K562 (cell line): Measurements from ENCODE around the gene GPS2. TPM values are rescaled to one million over a fixed set of nuclear protein-coding genes. Genes with fewer than 3 reads are reported as not detected.

Source experiments
- HNRNPUL1 ChIP-seq: fragments of 200-400 bp; formaldehyde crosslinking; IDR thresholded peaks from 2 replicates; pipeline ENCODE4 v1.6.1; 2017; ENCODE audit warnings: low read length
- NFE2L1 ChIP-seq: fragments of 450-650 bp; IDR thresholded peaks from 2 replicates; pipeline ENCODE4 v1.6.1; 2016; ENCODE audit warnings: missing genetic modification characterization, low read depth, mild to moderate bottlenecking, missing compliant biosample characterization, moderate library complexity, borderline replicate concordance
- NFIX ChIP-seq: fragments of 250-450 bp; sonication (Bioruptor Pico); IDR thresholded peaks from 2 replicates; pipeline ENCODE4 v1.4.0; 2020; ENCODE audit warnings: low read depth, mild to moderate bottlenecking, moderate library complexity
- RBFOX2 ChIP-seq: fragments of 200-400 bp; formaldehyde crosslinking; IDR thresholded peaks from 2 replicates; pipeline ENCODE4 v1.6.1; 2017; ENCODE audit warnings: low read depth, mild to moderate bottlenecking, low read length, moderate library complexity
- SIN3A ChIP-seq, 2 experiments: fragments of 150-350 bp in 1 of 2; IDR thresholded peaks; 2 replicates each; pipeline ENCODE4 v1.6.1; 2011 to 2016; ENCODE audit warnings: borderline replicate concordance in 2 of 2, low read depth in 2 of 2, low read length in 2 of 2, mild to moderate bottlenecking in 2 of 2, moderate library complexity in 2 of 2; ENCODE audit not compliant: control insufficient read depth in 1 of 2
- TAF1 ChIP-seq: IDR thresholded peaks from 2 replicates; pipeline ENCODE4 v1.6.1; 2011; ENCODE audit warnings: mild to moderate bottlenecking, low read length, moderate library complexity; ENCODE audit not compliant: insufficient read depth, control insufficient read depth, severe bottlenecking; ENCODE audit errors: extremely low read depth
- polyA plus RNA-seq, 8 experiments: library from polyadenylated mRNA; depleted of rRNA in 4 of 8; stranded (reverse) in 5 of 8; unstranded in 3 of 8; fragments of >200 nt; fragmentation: Nextera tagmentation in 2 of 8; fragmentation: Illumina TruSeq in 1 of 8; extraction: Ambion mirVana in 2 of 8; extraction: Trizol in 1 of 8; gene quantifications; 2 replicates each; pipeline versions ENCODE4 v1.2.1 to v1.2.3, GENCODE V29; 2011 to 2014; ENCODE audit warnings: inconsistent platforms in 1 of 8, missing spikeins in 1 of 8
- total RNA-seq, 7 experiments: library from RNA; depleted of rRNA in 6 of 7; stranded (reverse); fragments of >200 nt in 6 of 7; fragmentation: Illumina TruSeq in 2 of 7; extraction: Trizol in 2 of 7; gene quantifications; 2 replicates each; pipeline versions ENCODE4 v1.2.1 to v1.2.3, GENCODE V29; 2011 to 2021; ENCODE audit warnings: low replicate concordance in 1 of 7
- TF ChIP-seq, protein P1 (sequence below): sonication (generic); formaldehyde crosslinking; IDR thresholded peaks from 2 replicates; pipeline ENCODE4 v1.8.0; 2022; ENCODE audit warnings: mild to moderate bottlenecking, missing genetic modification reagents
- TF ChIP-seq, protein P2 (sequence below): fragments of 450-650 bp; IDR thresholded peaks from 2 replicates; pipeline ENCODE4 v1.6.1; 2016; ENCODE audit warnings: borderline replicate concordance

GPS2 gene
- total and polyA plus RNA-seq, 9 of the 15 experiments (the other 6 are each of a cell fraction or from before 2014, with no cell fraction given), result 18.3 to 75.7 (median 37.0) TPM

DNA sequence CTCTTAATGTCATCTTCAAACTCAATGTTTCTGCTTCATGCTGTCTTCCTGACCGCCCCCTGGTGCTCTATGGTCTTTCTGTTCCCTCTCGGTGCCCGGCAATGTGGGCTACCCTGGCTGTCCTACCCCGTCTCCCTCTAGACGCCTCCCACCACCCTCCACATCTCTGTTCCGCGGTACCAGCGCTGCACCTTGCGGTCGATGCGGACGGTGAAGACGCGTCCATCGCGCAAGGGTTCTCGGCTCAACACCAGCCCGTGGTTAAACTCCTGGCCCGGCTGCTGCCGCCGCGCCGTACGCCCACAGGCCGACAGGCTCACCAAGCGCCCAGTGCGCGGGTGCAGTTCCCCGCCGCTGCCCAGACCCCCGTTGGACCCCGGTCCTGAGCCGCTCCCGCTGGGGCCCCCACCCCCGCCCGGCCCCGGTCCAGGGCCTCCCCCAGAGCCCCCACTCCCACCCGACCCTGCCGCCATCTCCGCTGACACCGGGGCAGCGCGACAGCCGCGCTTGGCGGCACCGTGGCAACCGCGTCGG is 13.7 kb upstream of the GPS2 start, which contains the start of gene NEURL4 (continued):
- TF ChIP-seq, protein P1, sequence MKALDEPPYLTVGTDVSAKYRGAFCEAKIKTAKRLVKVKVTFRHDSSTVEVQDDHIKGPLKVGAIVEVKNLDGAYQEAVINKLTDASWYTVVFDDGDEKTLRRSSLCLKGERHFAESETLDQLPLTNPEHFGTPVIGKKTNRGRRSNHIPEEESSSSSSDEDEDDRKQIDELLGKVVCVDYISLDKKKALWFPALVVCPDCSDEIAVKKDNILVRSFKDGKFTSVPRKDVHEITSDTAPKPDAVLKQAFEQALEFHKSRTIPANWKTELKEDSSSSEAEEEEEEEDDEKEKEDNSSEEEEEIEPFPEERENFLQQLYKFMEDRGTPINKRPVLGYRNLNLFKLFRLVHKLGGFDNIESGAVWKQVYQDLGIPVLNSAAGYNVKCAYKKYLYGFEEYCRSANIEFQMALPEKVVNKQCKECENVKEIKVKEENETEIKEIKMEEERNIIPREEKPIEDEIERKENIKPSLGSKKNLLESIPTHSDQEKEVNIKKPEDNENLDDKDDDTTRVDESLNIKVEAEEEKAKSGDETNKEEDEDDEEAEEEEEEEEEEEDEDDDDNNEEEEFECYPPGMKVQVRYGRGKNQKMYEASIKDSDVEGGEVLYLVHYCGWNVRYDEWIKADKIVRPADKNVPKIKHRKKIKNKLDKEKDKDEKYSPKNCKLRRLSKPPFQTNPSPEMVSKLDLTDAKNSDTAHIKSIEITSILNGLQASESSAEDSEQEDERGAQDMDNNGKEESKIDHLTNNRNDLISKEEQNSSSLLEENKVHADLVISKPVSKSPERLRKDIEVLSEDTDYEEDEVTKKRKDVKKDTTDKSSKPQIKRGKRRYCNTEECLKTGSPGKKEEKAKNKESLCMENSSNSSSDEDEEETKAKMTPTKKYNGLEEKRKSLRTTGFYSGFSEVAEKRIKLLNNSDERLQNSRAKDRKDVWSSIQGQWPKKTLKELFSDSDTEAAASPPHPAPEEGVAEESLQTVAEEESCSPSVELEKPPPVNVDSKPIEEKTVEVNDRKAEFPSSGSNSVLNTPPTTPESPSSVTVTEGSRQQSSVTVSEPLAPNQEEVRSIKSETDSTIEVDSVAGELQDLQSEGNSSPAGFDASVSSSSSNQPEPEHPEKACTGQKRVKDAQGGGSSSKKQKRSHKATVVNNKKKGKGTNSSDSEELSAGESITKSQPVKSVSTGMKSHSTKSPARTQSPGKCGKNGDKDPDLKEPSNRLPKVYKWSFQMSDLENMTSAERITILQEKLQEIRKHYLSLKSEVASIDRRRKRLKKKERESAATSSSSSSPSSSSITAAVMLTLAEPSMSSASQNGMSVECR (CRISPR knock-in tag), result peak; percentile 56; the same call in 1 of the 2 replicates
- TF ChIP-seq RBFOX2 (0 out of 2 replicates have a peak, but pooled peaks have one; percentile 47), TAF1 (peak; percentile 25), NFIX (no peak), NFE2L1 (no peak), SIN3A (IDR thresholded peaks at IDR 0.05; ENCODE audit: borderline replicate concordance in 2 of 2, control insufficient read depth in 1 of 2, low read depth in 2 of 2, low read length in 2 of 2) (peak in 1 of 2 experiments; percentile 12; a peak in 1 of 4 replicates), HNRNPUL1 (no peak)
- TF ChIP-seq, protein P2, sequence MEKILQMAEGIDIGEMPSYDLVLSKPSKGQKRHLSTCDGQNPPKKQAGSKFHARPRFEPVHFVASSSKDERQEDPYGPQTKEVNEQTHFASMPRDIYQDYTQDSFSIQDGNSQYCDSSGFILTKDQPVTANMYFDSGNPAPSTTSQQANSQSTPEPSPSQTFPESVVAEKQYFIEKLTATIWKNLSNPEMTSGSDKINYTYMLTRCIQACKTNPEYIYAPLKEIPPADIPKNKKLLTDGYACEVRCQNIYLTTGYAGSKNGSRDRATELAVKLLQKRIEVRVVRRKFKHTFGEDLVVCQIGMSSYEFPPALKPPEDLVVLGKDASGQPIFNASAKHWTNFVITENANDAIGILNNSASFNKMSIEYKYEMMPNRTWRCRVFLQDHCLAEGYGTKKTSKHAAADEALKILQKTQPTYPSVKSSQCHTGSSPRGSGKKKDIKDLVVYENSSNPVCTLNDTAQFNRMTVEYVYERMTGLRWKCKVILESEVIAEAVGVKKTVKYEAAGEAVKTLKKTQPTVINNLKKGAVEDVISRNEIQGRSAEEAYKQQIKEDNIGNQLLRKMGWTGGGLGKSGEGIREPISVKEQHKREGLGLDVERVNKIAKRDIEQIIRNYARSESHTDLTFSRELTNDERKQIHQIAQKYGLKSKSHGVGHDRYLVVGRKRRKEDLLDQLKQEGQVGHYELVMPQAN, result 0 out of 2 replicates have a peak, but pooled peaks have one; percentile 45
